GM12878 (cell line): ENCODE results near the gene FHIP1B. TPM values are rescaled to one million over a fixed set of nuclear protein-coding genes. Genes with fewer than 3 reads are reported as not detected.
A peak's percentile ranks its signal among the peaks of the same experiment; 100 is the strongest.

Source experiments
- ATAC-seq: fragments of 200-7000 bp; cut with Tn5 transposase; 3 replicates; pipeline ENCODE4 v1.9.1; 2020; ENCODE audit warnings: mild to moderate bottlenecking, moderate library complexity
- BruUV-seq: library from RNA; stranded (reverse); fragments of 400-500 nt; replicated peaks from 2 replicates; lab custom pipeline; 2021; lab: Mats Ljungman, UMichigan
- CTCF ChIA-PET: fragments of 300-600 bp; sonication (Branson Sonifier 250); formaldehyde crosslinking; extraction: SDS; loops from one replicate; lab custom pipeline; 2021; ENCODE audit warnings: inconsistent platforms; lab: Yijun Ruan, JAX
- POLR2A ChIA-PET: fragments of 350-600 bp; formaldehyde crosslinking; extraction: SDS; loops from one replicate; lab custom pipeline; 2021; ENCODE audit warnings: inconsistent platforms; lab: Charles Lee
- RAD21 ChIA-PET: fragments of 300-600 bp; sonication (Branson Sonifier 250); formaldehyde crosslinking; loops from one replicate; lab custom pipeline; 2023; ENCODE audit warnings: antibody characterized with exemption; ENCODE audit not compliant: unreplicated experiment; lab: Charles Lee
- SMC1A ChIA-PET: fragments of 300-600 bp; sonication (Branson Sonifier 250); formaldehyde crosslinking; loops from one replicate; lab custom pipeline; 2023; ENCODE audit not compliant: unreplicated experiment, uncharacterized antibody; lab: Charles Lee
- DNase-seq: peaks from one replicate; pipeline ENCODE4 v3.0.0-alpha.2; 2011; ENCODE audit warnings: low read depth, low spot score
- FAIRE-seq: peaks from 3 replicates; lab custom pipeline; 2011; peaks lifted over from hg19 to GRCh38; lab: Jason Lieb, UNC
- H2AFZ ChIP-seq: 2 replicates; pipeline ENCODE4 v1.6.0; 2011; ENCODE audit warnings: low read depth, low read length, control low read depth; ENCODE audit not compliant: control insufficient read depth
- H3K27ac ChIP-seq: 2 replicates; pipeline ENCODE4 v1.5.1; 2011; ENCODE audit warnings: control low read depth; ENCODE audit not compliant: control insufficient read depth, insufficient read depth
- H3K27me3 ChIP-seq, 2 experiments: replicated peaks in 1 of 2; 2 replicates each; pipeline versions ENCODE4 v1.6.0 to v1.6.1; 2011; ENCODE audit warnings: low read length in 1 of 2; ENCODE audit not compliant: control insufficient read depth in 2 of 2, insufficient read depth in 2 of 2
- H3K36me3 ChIP-seq, 2 experiments: 2 replicates each; pipeline ENCODE4 v1.5.1; 2011; ENCODE audit warnings: low read length in 1 of 2; ENCODE audit not compliant: control insufficient read depth in 2 of 2, insufficient read depth in 2 of 2
- H3K4me1 ChIP-seq: 2 replicates; pipeline ENCODE4 v1.6.1; 2011; ENCODE audit warnings: mild to moderate bottlenecking, low read length, moderate library complexity, mixed read lengths; ENCODE audit not compliant: control insufficient read depth, insufficient read depth
- H3K4me2 ChIP-seq: 2 replicates; pipeline ENCODE4 v1.6.0; 2011; ENCODE audit warnings: control low read depth; ENCODE audit not compliant: control insufficient read depth, insufficient read depth
- H3K4me3 ChIP-seq: fragments of 200-600 bp; sonication (generic); 2 replicates; pipeline ENCODE4 v1.5.1; 2016
- H3K79me2 ChIP-seq: 2 replicates; pipeline ENCODE4 v1.6.0; 2011; ENCODE audit warnings: low read length; ENCODE audit not compliant: control insufficient read depth, insufficient read depth
- H3K9ac ChIP-seq: 2 replicates; pipeline ENCODE4 v1.8.0; 2011; ENCODE audit warnings: low read length, control low read depth, mixed read lengths; ENCODE audit not compliant: control insufficient read depth, insufficient read depth
- H3K9me3 ChIP-seq: replicated peaks from 3 replicates; pipeline ENCODE4 v1.5.1; 2011; ENCODE audit warnings: mild to moderate bottlenecking, low read length; ENCODE audit not compliant: control insufficient read depth, insufficient read depth
- H4K20me1 ChIP-seq: 2 replicates; pipeline ENCODE4 v1.6.0; 2011; ENCODE audit not compliant: control insufficient read depth, insufficient read depth
- BACH1 ChIP-seq: fragments of 450-650 bp; IDR thresholded peaks from 2 replicates; pipeline ENCODE4 v1.6.1; 2017; ENCODE audit warnings: mild to moderate bottlenecking, borderline replicate concordance
- EP300 ChIP-seq, 2 experiments: fragments of 150-350 bp in 1 of 2; IDR thresholded peaks; 2 replicates each; pipeline ENCODE4 v1.6.1; 2011 to 2012; ENCODE audit warnings: low read depth in 2 of 2, low read length in 2 of 2, borderline replicate concordance in 1 of 2, improper control_type of control experiment in 1 of 2, inconsistent platforms in 1 of 2; ENCODE audit not compliant: control insufficient read depth in 1 of 2
- KLF5 ChIP-seq: fragments of 450-650 bp; IDR thresholded peaks from 2 replicates; pipeline ENCODE4 v1.6.1; 2014; ENCODE audit warnings: mild to moderate bottlenecking; ENCODE audit not compliant: partially characterized antibody
- MTA2 ChIP-seq: fragments of 450-650 bp; IDR thresholded peaks from 2 replicates; pipeline ENCODE4 v1.6.1; 2016; ENCODE audit warnings: low read depth, mild to moderate bottlenecking, moderate library complexity
- NBN ChIP-seq: fragments of 450-650 bp; IDR thresholded peaks from 2 replicates; pipeline ENCODE4 v1.6.1; 2016
- RB1 ChIP-seq: fragments of 450-650 bp; formaldehyde crosslinking; IDR thresholded peaks from 2 replicates; pipeline ENCODE4 v1.6.1; 2017; ENCODE audit warnings: mild to moderate bottlenecking, borderline replicate concordance
- SKIL ChIP-seq: fragments of 450-650 bp; IDR thresholded peaks from 2 replicates; pipeline ENCODE4 v1.6.1; 2017; ENCODE audit warnings: mild to moderate bottlenecking, low read depth, inconsistent platforms; ENCODE audit not compliant: poor library complexity, severe bottlenecking
- SMAD5 ChIP-seq: IDR thresholded peaks from 2 replicates; pipeline ENCODE4 v1.6.1; 2016; ENCODE audit warnings: antibody characterized with exemption, low read depth
- SREBF1 ChIP-seq: IDR thresholded peaks from 2 replicates; pipeline ENCODE4 v1.6.1; 2012; ENCODE audit warnings: mild to moderate bottlenecking, low read length
- ZNF207 ChIP-seq: fragments of 450-650 bp; IDR thresholded peaks from 2 replicates; pipeline ENCODE4 v1.6.1; 2014; ENCODE audit warnings: antibody characterized with exemption, mild to moderate bottlenecking, borderline replicate concordance
- WGBS: methylation state at CpG from one replicate; pipeline ENCODE4 v1.1.6; 2016; ENCODE audit warnings: low lambda C conversion rate; ENCODE audit not compliant: insufficient replicate concordance, insufficient coverage; ENCODE audit errors: missing lambda C conversion rate; 5-methylcytosine and 5-hydroxymethylcytosine counted together
- in situ Hi-C: fragments of 300-500 bp; cut with MboI; formaldehyde crosslinking; loops from 9 replicates; pipeline ENCODE4 v1.14.3; 2018; ENCODE audit warnings: mixed read lengths
- intact Hi-C: fragments of 100-400 bp; cut with micrococcal nuclease; formaldehyde crosslinking; loops from one replicate; pipeline ENCODE4 v1.14.2; 2022; ENCODE audit not compliant: unreplicated experiment
- polyA plus RNA-seq, 11 experiments: library from polyadenylated mRNA; depleted of rRNA in 4 of 11; unstranded in 6 of 11; stranded (reverse) in 5 of 11; fragments of >200 nt; fragmentation: Nextera tagmentation in 4 of 11; fragmentation: Illumina TruSeq in 1 of 11; extraction: Ambion mirVana in 4 of 11; extraction: Trizol in 1 of 11; gene quantifications; 1 replicate in 1 of 11; 2 replicates in 10 of 11; pipeline versions ENCODE4 v1.2.1 to v1.2.3, GENCODE V29; 2011 to 2016; ENCODE audit warnings: inconsistent platforms in 2 of 11, missing spikeins in 2 of 11, low read depth in 1 of 11
- total RNA-seq, 4 experiments: library from RNA; depleted of rRNA in 3 of 4; stranded (reverse); fragments of >200 nt in 3 of 4; fragmentation: Illumina TruSeq in 1 of 4; extraction: Trizol in 1 of 4; gene quantifications; 2 replicates each; pipeline versions ENCODE4 v1.2.1 to v1.2.3, GENCODE V29; 2013 to 2021

Gene FHIP1B
- total and polyA plus RNA-seq, 10 of the 15 experiments (the other 5 are each of a cell fraction or from before 2014, with no cell fraction given), result 0.90 to 28.1 (median 11.1) TPM

- ChIA-PET CTCF (interaction anchor here (0.9 to 1.9 kb wide), 4 partner anchors 12 to 1758 kb away, joined by 3 to 12 read pairs (median 6); partner anchors contain the start of gene EIF3F), RAD21 (interaction anchor here (0.8 to 1.4 kb wide), 2 partner anchors 13 to 27 kb away, joined by 4 read pairs; no protein-coding TSS in a partner anchor), POLR2A (interaction anchor here (0.5 to 1.0 kb wide), 2 partner anchors 14 to 114 kb away, joined by 3 to 4 read pairs; no protein-coding TSS in a partner anchor), SMC1A (interaction anchor here (0.9 to 2.7 kb wide), 5 partner anchors 12 to 151 kb away, joined by 3 to 14 read pairs (median 3); no protein-coding TSS in a partner anchor)
- ATAC-seq (peak; percentile 24; the same call in 2 of the 3 replicates), DNase-seq (no peak), FAIRE-seq (no peak)
- Histone ChIP-seq H3K4me2 (no peak overlapping the region), H3K9me3 (no peaks in the 10 kb centered on the region; the same call in 2 of the 3 replicates), H4K20me1 (no peaks in the 10 kb centered on the region), H2AFZ (no peak overlapping the region), H3K4me3 (no peak overlapping the region), H3K9ac (no peak overlapping the region), H3K79me2 (peaks cover 12% of the 10 kb centered on the region), H3K27ac (no peak overlapping the region), H3K4me1 (peaks cover 3% of the 10 kb centered on the region; the same call in 1 of the 2 replicates), H3K27me3 (no peaks in the 10 kb centered on the region), H3K36me3 (peaks cover 7% of the 10 kb centered on the region in 2 experiments; a peak in 3 of 4 replicates)
- WGBS, result 78% methylated on average over 3 of the region's 3 CpGs
- no TSS peak for BruUV-seq
- TF ChIP-seq SREBF1, result no peak
- TF ChIP-seq KLF5, result no peak
- no peak for TF ChIP-seq ZNF207
- no peak for TF ChIP-seq SKIL
- TF ChIP-seq RB1, result no peak
- TF ChIP-seq MTA2, result no peak
- TF ChIP-seq EP300 (IDR thresholded peaks at IDR 0.05; ENCODE audit: borderline replicate concordance in 1 of 2, control insufficient read depth in 1 of 2, low read depth in 2 of 2, low read length in 2 of 2), result no peak
- TF ChIP-seq BACH1, result no peak
- no peak for TF ChIP-seq NBN
- TF ChIP-seq SMAD5, result no peak
- in situ Hi-C loops, result no loop called here
- intact Hi-C loops, result no loop called here
Observed at GRCh38 chr11:6228520-6228919, 5.9 kb downstream of the FHIP1B start.
